Nephron progenitor cell (in vitro differentiated cells): Measurements from ENCODE around the gene MARK2.

Source experiments
- DNase-seq: peaks from one replicate; pipeline ENCODE4 v3.0.0; 2021
- H3K27ac Mint-ChIP-seq: 2 replicates; pipeline ENCODE4 v1.8.0; 2021; ENCODE audit warnings: mild to moderate bottlenecking, moderate library complexity, mixed read lengths
- H3K27me3 Mint-ChIP-seq: 2 replicates; pipeline ENCODE4 v1.8.0; 2021; ENCODE audit warnings: mild to moderate bottlenecking, low read depth, mixed read lengths; ENCODE audit not compliant: poor library complexity
- H3K36me3 Mint-ChIP-seq: 2 replicates; pipeline ENCODE4 v1.8.0; 2021; ENCODE audit warnings: low read depth, mixed read lengths
- H3K4me1 Mint-ChIP-seq: 2 replicates; pipeline ENCODE4 v1.8.0; 2021; ENCODE audit warnings: mixed read lengths
- H3K4me3 Mint-ChIP-seq: 2 replicates; pipeline ENCODE4 v1.8.0; 2021; ENCODE audit warnings: mild to moderate bottlenecking, moderate library complexity, mixed read lengths
- H3K9me3 Mint-ChIP-seq: 2 replicates; pipeline ENCODE4 v1.8.0; 2021; ENCODE audit warnings: mild to moderate bottlenecking, moderate library complexity, mixed read lengths
- CTCF ChIP-seq: fragments of 200-600 bp; sonication (generic); IDR thresholded peaks from 2 replicates; pipeline ENCODE4 v1.5.0; 2021; ENCODE audit warnings: antibody characterized with exemption

MARK2 gene

DNA sequence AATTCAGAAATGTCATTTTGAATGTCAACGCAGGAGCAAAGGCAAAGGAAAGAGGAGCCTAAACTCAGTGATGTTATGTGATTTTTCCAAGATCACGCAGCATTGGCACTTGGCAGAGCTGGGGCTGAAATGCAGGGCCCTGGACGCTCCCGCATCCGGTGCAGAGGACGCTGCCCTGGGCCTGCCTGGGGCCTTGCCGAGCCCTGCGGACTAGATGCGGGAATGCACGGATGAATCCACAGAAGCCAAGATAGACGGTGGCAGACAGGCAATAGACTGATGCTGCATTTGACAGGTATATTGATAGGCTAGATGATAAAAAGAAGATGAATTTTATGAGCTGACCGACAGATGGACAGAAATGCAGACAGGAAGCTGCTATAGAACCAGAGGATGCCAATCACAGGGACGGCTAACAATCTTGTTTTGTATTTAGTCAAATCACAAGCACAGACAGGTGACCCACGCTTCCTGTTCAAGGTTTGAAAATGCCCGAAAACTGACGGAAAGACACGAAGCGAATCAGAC lies 696 bp upstream of the MARK2 start:
- no peak for DNase-seq
- H3K9me3 Mint-ChIP-seq: no peaks in the 10 kb centered on the region
- peaks cover 71% of the 10 kb centered on the region for H3K4me1 Mint-ChIP-seq
- no peak overlapping the region for H3K27ac Mint-ChIP-seq
- peak overlapping the region; percentile 73 for H3K4me3 Mint-ChIP-seq
- H3K36me3 Mint-ChIP-seq: no peaks in the 10 kb centered on the region
- no peak for TF ChIP-seq CTCF
- no peaks in the 10 kb centered on the region for H3K27me3 Mint-ChIP-seq

- Mint-ChIP-seq H3K36me3 (no peaks in the 10 kb centered on the region), H3K27ac (no peak overlapping the region), H3K27me3 (no peaks in the 10 kb centered on the region), H3K4me3 (peak overlapping the region; percentile 87), H3K4me1 (peaks cover 83% of the 10 kb centered on the region), H3K9me3 (no peaks in the 10 kb centered on the region)
- no peak for TF ChIP-seq CTCF
- DNase-seq: no peak
Measured at GRCh38 chr11:63839508-63840355, 822 bp downstream of the MARK2 start.

DNA sequence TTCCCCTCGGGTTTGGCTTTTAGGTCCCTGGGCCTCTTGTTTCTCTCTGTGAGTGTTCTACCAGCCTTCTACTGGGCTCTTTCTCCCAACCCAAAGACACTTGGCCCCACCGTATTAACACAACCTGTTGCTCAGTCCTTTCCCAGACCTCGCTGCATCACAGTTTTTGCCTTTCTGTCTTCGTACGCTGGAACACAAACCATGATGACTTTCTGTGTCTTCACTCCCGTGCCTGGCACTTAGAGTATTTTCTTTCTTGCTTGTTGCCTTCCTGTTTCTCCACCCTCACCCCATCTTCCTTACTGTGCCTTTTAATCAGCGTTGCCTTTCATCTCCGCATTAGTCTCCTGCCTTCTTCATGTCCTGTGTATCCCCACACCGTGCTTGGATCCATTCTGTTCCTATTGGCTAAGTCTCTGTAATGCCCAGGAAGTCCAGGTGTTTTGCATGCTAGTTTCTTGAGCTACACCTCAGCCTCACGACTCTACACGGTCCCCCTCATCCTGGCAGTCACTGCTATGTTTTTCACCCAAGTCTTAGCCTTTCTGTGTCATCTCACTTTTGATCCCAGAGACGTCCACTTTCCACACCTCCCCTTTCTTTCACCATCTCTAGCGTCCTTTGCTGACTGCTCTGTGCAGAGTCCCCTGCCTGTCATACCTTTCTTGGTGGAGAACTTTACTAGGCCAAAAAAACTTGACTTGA lies 1.6 kb downstream of the MARK2 start:
- no peaks in the 10 kb centered on the region for H3K36me3 Mint-ChIP-seq
- H3K27me3 Mint-ChIP-seq: no peaks in the 10 kb centered on the region
- no peak for DNase-seq
- H3K4me3 Mint-ChIP-seq: peak overlapping the region; percentile 87
- no peak overlapping the region for H3K27ac Mint-ChIP-seq
- no peak for TF ChIP-seq CTCF
- peaks cover 83% of the 10 kb centered on the region for H3K4me1 Mint-ChIP-seq
- H3K9me3 Mint-ChIP-seq: no peaks in the 10 kb centered on the region

GRCh38 chr11:63841554-63841953 lies 2.6 kb downstream of the MARK2 start:
- Mint-ChIP-seq H3K27ac (no peak overlapping the region), H3K4me3 (peak overlapping the region; percentile 87), H3K9me3 (no peaks in the 10 kb centered on the region), H3K27me3 (peaks cover under 1% of the 10 kb centered on the region), H3K36me3 (no peaks in the 10 kb centered on the region), H3K4me1 (peaks cover 81% of the 10 kb centered on the region)
- DNase-seq: no peak
- no peak for TF ChIP-seq CTCF

DNA sequence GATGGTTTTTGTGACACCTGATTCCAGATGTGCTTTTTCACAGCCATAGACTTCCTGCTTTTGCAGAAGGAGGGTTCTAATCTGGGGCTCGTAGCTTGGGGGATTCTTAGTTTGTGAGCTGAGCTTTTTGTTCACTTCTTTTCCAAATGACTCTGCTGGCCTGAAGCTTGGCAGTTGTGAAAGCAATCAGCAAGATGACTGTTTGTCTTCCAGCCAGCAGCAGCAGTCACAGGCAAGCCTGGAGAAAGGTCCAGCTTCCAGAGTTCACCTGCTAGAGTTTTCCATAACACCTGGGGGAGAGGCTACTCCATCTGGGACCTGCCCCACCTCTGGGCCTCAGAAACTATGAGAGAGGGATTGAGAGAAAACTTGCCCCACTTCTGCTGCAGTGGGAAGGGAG lies 4.1 kb downstream of the MARK2 start:
- Mint-ChIP-seq H3K27ac (peak overlapping the region; percentile 79), H3K36me3 (peaks cover 5% of the 10 kb centered on the region), H3K9me3 (no peaks in the 10 kb centered on the region), H3K27me3 (peaks cover 3% of the 10 kb centered on the region), H3K4me1 (peaks cover 80% of the 10 kb centered on the region), H3K4me3 (peak overlapping the region; percentile 28)
- no peak for TF ChIP-seq CTCF
- DNase-seq: no peak
